Gastrocnemius medialis (tissue), 4 donors: Measurements from ENCODE around the gene PAPPA2.

Experiments used
- CTCF ChIP-seq, 5 experiments: fragments of 450-650 bp in 3 of 5; fragments of 200-600 bp in 2 of 5; sonication (generic) in 2 of 5; IDR thresholded peaks in 4 of 5; conservative IDR thresholded peaks in 1 of 5; 1 replicate in 4 of 5; 2 replicates in 1 of 5; pipeline ENCODE4 v1.5.1; 2016 to 2019; ENCODE audit warnings: antibody characterized with exemption in 5 of 5, mild to moderate bottlenecking in 3 of 5, moderate library complexity in 3 of 5
- POLR2A ChIP-seq, 2 donors: fragments of 450-650 bp; IDR thresholded peaks; one replicate each; pipeline ENCODE4 v1.6.1; 2017; ENCODE audit warnings: antibody characterized with exemption in 2 of 2, mild to moderate bottlenecking in 2 of 2, moderate library complexity in 2 of 2

DNA sequence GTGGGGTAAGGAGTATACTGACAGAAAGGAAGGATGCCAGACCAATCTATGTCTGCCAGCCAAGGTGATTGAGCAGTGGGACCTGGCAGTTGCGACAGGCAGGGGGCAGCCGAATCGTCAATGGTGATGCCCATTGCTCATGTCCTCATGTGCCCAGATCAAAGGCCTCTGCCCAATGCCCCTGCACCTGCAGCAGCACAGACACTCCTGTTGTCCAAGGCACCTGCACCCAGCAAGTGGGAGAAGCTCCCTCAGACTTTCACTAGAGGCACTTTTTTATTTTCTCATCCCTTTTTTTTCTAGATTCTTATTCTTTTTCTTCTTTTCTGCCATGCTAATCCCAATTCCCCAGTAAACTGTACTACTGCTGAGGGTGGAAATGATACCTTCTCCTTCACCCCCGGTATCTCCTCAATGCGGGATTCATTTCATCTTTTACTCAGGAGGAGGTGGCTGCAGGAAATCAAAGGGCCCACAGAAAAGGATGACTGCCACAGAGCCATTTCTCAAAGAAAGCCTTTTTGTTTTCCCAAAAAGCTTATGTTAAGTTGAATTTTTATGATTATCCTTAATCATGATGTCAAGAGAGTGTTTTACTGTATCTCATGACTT, 332.0 kb downstream of the PAPPA2 start:
- TF ChIP-seq CTCF (IDR thresholded peaks at IDR 0.05 in 4 of 5, conservative IDR thresholded peaks at IDR 0.05 in 1 of 5) (no peak), POLR2A (IDR thresholded peaks at IDR 0.05) (no peak)
